H1 (cell line): Measurements from ENCODE around the gene PAF1. TPM values are rescaled to one million over a fixed set of nuclear protein-coding genes. Genes with fewer than 3 reads are reported as not detected.

ENCODE experiments used
- GTF2F1 ChIP-seq: IDR thresholded peaks from 2 replicates; pipeline ENCODE4 v1.6.1; 2012; ENCODE audit warnings: low read depth, low read length, improper control_type of control experiment, borderline replicate concordance
- HDAC2 ChIP-seq, 2 experiments: fragments of 300-600 bp in 1 of 2; sonication (generic) in 1 of 2; IDR thresholded peaks; 2 replicates each; pipeline ENCODE4 v1.6.1; 2011 to 2012; ENCODE audit warnings: low read depth in 2 of 2, low read length in 2 of 2, mild to moderate bottlenecking in 2 of 2, moderate library complexity in 2 of 2, borderline replicate concordance in 1 of 2, inconsistent platforms in 1 of 2
- JUN ChIP-seq: IDR thresholded peaks from 2 replicates; pipeline ENCODE4 v1.6.1; 2011; ENCODE audit warnings: low read depth, mild to moderate bottlenecking, improper control_type of control experiment, low read length
- PHF8 ChIP-seq: fragments of 200-600 bp; sonication (generic); conservative IDR thresholded peaks from 2 replicates; pipeline ENCODE4 v1.7.1; 2012; ENCODE audit warnings: low read depth, mild to moderate bottlenecking, inconsistent platforms, low read length, moderate library complexity
- POLR2AphosphoS5 ChIP-seq: IDR thresholded peaks from 2 replicates; pipeline ENCODE4 v1.6.1; 2011; ENCODE audit warnings: low read depth, low read length
- RNF2 ChIP-seq: fragments of 200-900, 300-1000 bp; sonication (generic); IDR thresholded peaks from 2 replicates; pipeline ENCODE4 v1.7.1; 2016; ENCODE audit warnings: borderline replicate concordance, low read depth, mild to moderate bottlenecking, antibody characterized with exemption, low read length; ENCODE audit not compliant: poor library complexity, severe bottlenecking; ENCODE audit errors: missing control alignments
- RXRA ChIP-seq: IDR thresholded peaks from 2 replicates; pipeline ENCODE4 v1.6.1; 2011; ENCODE audit warnings: low read depth, mild to moderate bottlenecking, low read length, moderate library complexity; ENCODE audit not compliant: insufficient read depth
- TBP ChIP-seq: IDR thresholded peaks from 2 replicates; pipeline ENCODE4 v1.6.1; 2011; ENCODE audit warnings: low read depth, low read length, improper control_type of control experiment
- polyA plus RNA-seq, 7 experiments: library from polyadenylated mRNA; depleted of rRNA in 3 of 7; stranded (reverse) in 5 of 7; unstranded in 2 of 7; fragments of >200 nt in 5 of 7; fragments of 200-250 nt in 2 of 7; gene quantifications; 1 replicate in 5 of 7; 2 replicates in 1 of 7; 4 replicates in 1 of 7; pipeline versions ENCODE4 v1.2.1 to v1.2.3, GENCODE V29; 2011 to 2013; ENCODE audit warnings: missing spikeins in 2 of 7, mixed read lengths in 2 of 7
- total RNA-seq: library from RNA; stranded (reverse); fragmentation: NEBNext Ultra II Directional; extraction: Animal tissue kit (Norgen Biotek cat#: 25700); gene quantifications from 2 replicates; pipeline ENCODE4 v1.2.1, GENCODE V29; 2021
- TF ChIP-seq, protein P1 (sequence below): IDR thresholded peaks from 2 replicates; pipeline ENCODE4 v1.6.1; 2012; ENCODE audit warnings: inconsistent platforms

Gene PAF1
- total and polyA plus RNA-seq, 2 of the 8 experiments (the other 6 are each of a cell fraction or from before 2014, with no cell fraction given): 31.4 to 58.6 TPM

- TF ChIP-seq, protein P1, sequence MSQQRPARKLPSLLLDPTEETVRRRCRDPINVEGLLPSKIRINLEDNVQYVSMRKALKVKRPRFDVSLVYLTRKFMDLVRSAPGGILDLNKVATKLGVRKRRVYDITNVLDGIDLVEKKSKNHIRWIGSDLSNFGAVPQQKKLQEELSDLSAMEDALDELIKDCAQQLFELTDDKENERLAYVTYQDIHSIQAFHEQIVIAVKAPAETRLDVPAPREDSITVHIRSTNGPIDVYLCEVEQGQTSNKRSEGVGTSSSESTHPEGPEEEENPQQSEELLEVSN: no peak
- TF ChIP-seq RNF2 (no peak), JUN (no peak), TBP (no peak), HDAC2 (IDR thresholded peaks at IDR 0.05; ENCODE audit: borderline replicate concordance in 1 of 2, low read depth in 2 of 2, low read length in 2 of 2) (no peak), GTF2F1 (no peak), RXRA (no peak), POLR2AphosphoS5 (no peak), PHF8 (no peak)
Observed at GRCh38 chr19:39380521-39381502, 10.1 kb downstream of the PAF1 start (continued).
